ENCODE data around the gene VTI1A. TPM values are rescaled to one million over a fixed set of nuclear protein-coding genes. Genes with fewer than 3 reads are reported as not detected.

The VTI1A gene
- total RNA-seq, 3 donors from 2014 or later: 53.7 to 65.6 (median 59.2) TPM

GRCh38 chr10:112634096-112634830 is 187.2 kb downstream of the VTI1A start:
- TF ChIP-seq POLR2A (IDR thresholded peaks at IDR 0.05) (no peak), CTCF (IDR thresholded peaks at IDR 0.05) (no peak), POLR2AphosphoS5 (IDR thresholded peaks at IDR 0.05) (no peak)
- intact Hi-C loops (cut with DNase I; ENCODE audit: low total_unique reads): no loop called here
- no peak for DNase-seq (ENCODE audit: low spot score in 2 of 2)
- Histone ChIP-seq H3K4me1 (no peaks in the 10 kb centered on the region), H3K4me3 (no peak overlapping the region), H3K9me3 (no peaks in the 10 kb centered on the region), H3K27ac (no peak overlapping the region), H3K27me3 (no peaks in the 10 kb centered on the region), H3K36me3 (no peaks in the 10 kb centered on the region)

- DNase-seq (ENCODE audit: low spot score in 2 of 2): no peak
- Histone ChIP-seq H3K4me1 (no peaks in the 10 kb centered on the region), H3K27me3 (no peaks in the 10 kb centered on the region), H3K9me3 (no peaks in the 10 kb centered on the region), H3K36me3 (no peaks in the 10 kb centered on the region), H3K27ac (no peak overlapping the region), H3K4me3 (no peak overlapping the region)
- TF ChIP-seq CTCF (IDR thresholded peaks at IDR 0.05) (no peak), POLR2AphosphoS5 (IDR thresholded peaks at IDR 0.05) (no peak), POLR2A (IDR thresholded peaks at IDR 0.05) (no peak)
- intact Hi-C loops (cut with DNase I; ENCODE audit: low total_unique reads): no loop called here
Measured at GRCh38 chr10:112637901-112638300, 190.9 kb downstream of the VTI1A start.

- no peak for DNase-seq (ENCODE audit: low spot score in 2 of 2)
- TF ChIP-seq POLR2A (IDR thresholded peaks at IDR 0.05) (no peak), CTCF (IDR thresholded peaks at IDR 0.05) (no peak), POLR2AphosphoS5 (IDR thresholded peaks at IDR 0.05) (no peak)
- Histone ChIP-seq H3K36me3 (no peaks in the 10 kb centered on the region), H3K27me3 (no peaks in the 10 kb centered on the region), H3K4me1 (no peaks in the 10 kb centered on the region), H3K27ac (no peak overlapping the region), H3K4me3 (no peak overlapping the region), H3K9me3 (no peaks in the 10 kb centered on the region)
- intact Hi-C loops (cut with DNase I; ENCODE audit: low total_unique reads): no loop called here
Measured at GRCh38 chr10:112639298-112639697, 192.3 kb downstream of the VTI1A start.

- H3K36me3 ChIP-seq: no peaks in the 10 kb centered on the region
- H3K9me3 ChIP-seq: no peaks in the 10 kb centered on the region
- no peak for DNase-seq (ENCODE audit: low spot score in 2 of 2)
- H3K4me1 ChIP-seq: no peaks in the 10 kb centered on the region
- H3K27me3 ChIP-seq: no peaks in the 10 kb centered on the region
- no peak overlapping the region for H3K4me3 ChIP-seq
- no peak overlapping the region for H3K27ac ChIP-seq
- TF ChIP-seq POLR2A (IDR thresholded peaks at IDR 0.05) (no peak), POLR2AphosphoS5 (IDR thresholded peaks at IDR 0.05) (no peak), CTCF (IDR thresholded peaks at IDR 0.05) (no peak)
- intact Hi-C loops (cut with DNase I; ENCODE audit: low total_unique reads): no loop called here
Measured at GRCh38 chr10:112640638-112641037, 193.6 kb downstream of the VTI1A start.

- intact Hi-C loops (cut with DNase I; ENCODE audit: low total_unique reads): no loop called here
Measured at GRCh38 chr10:112643600-112644264, 196.7 kb downstream of the VTI1A start.

More at GRCh38 chr10:112643600-112644264, 196.7 kb downstream of the VTI1A start:
- H3K9me3 ChIP-seq: no peaks in the 10 kb centered on the region
- no peaks in the 10 kb centered on the region for H3K4me1 ChIP-seq
- H3K27me3 ChIP-seq: no peaks in the 10 kb centered on the region
- H3K36me3 ChIP-seq: no peaks in the 10 kb centered on the region
- H3K27ac ChIP-seq: no peak overlapping the region
- no peak overlapping the region for H3K4me3 ChIP-seq
- DNase-seq (ENCODE audit: low spot score in 2 of 2): no peak
- TF ChIP-seq CTCF (IDR thresholded peaks at IDR 0.05): no peak
- no peak for TF ChIP-seq POLR2AphosphoS5 (IDR thresholded peaks at IDR 0.05)
- TF ChIP-seq POLR2A (IDR thresholded peaks at IDR 0.05): no peak

Measured in breast epithelium (tissue), 4 donors.